Activated CD4-positive, alpha-beta T cell treated with anti-CD3 and anti-CD28 coated beads, Interleukin-2, amount 50 U/mL, for 48 hours (primary cell): ENCODE results near the gene CD68.

Experiments used
- DNase-seq, 2 experiments: peaks; one replicate each; pipeline ENCODE4 v3.0.0-alpha.2; 2020

The CD68 gene

GRCh38 chr17:7579001-7579833, at the start of gene CD68:
TSS of gene CD68 (plus strand) at chr17:7579638. CDS start at chr17:7579678, 40 bp downstream.
- peak; percentile 76 to 84 for DNase-seq

DNA sequence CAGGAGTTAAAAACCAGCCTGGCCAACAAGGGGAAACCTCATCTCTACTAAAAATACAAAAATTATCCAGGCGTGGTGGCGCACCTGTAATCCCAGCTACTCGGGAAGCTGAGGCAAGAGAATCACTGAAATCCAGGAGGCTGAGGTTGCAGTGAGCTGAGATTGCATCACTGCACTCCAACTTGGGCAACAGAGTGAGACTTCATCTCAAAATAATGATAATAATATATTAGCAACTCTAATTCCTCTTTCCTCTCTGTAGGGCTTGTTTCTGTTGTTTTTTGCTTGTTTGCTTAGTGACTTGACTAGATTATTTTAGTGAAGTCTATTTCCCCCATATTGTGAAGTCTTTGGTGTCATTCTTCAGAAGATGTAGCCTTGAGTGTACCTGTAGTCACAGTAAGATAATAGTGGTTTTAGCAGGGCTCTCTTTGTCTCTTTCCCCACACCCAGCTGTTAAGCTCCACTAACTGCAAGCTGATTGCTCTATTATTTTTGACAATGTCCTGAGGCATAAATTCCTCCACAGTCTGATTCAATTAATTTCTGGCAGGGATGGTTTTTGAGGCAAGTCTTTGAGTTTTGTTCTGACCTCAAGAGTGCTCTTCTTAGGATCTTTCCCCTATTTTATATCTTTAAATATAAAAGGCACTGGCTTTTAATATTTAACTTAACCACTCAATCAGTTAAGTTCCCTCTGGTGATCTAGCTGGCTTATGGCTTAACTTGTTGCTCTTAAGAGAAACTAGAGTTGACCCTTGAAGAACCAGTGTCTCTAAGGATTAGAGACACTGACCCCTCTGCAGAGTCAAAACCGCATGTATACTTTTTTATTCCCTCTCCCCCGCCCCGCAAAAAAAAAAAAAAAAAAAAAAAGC, 49.2 kb upstream of the CD68 start:
- no peak for DNase-seq

DNA sequence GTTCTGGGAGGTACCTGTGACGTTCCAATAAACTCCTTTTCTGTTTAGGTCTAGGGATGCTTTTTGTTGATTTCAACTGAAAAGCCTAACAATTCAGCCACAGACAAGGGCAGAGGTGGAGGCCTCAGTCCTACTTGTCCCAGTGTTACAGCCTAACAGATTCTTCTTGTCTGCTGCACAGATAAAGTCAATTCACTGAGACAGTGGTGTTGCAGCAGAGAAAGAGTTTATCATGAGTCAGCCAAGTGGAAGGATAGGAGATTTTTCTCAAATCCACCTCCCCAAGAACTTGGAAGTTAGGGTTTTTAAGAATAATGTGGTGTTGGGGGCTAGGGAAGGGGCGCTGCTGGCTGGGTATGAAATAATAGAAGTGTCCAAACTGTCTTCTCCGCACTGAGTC, 41.4 kb upstream of the CD68 start:
- no peak for DNase-seq

DNA sequence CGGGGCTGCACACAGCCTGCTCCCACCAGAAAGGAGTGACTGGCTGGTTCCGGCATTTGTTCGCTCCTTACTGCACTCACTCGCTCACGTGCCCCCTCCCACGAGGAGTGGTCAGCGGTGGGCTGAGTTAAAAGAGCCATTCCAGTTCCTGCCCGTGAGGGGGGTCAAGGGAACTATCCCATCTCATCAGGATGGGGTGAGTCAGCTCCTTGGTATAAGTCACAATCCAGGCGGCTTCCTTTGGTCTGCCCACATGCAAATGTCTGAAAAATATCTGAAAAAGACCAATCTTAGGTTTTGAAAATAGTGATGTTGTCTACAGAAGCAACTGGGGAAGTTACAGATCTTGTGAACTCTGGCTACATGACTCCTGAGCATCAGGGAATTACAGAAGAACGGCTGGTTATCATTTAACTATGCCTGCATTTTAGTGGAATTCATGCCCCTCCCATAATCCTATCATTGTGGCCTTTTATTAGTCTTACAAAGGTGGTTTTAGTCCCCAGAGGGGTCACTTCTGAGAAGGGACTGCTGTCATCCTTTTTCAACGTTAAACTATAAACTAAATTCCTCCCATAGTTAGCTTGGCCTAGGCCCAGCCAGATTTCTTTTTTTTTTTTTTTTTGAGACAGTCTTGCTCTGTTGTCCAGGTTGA, 40.4 kb upstream of the CD68 start:
- DNase-seq, result no peak

DNA sequence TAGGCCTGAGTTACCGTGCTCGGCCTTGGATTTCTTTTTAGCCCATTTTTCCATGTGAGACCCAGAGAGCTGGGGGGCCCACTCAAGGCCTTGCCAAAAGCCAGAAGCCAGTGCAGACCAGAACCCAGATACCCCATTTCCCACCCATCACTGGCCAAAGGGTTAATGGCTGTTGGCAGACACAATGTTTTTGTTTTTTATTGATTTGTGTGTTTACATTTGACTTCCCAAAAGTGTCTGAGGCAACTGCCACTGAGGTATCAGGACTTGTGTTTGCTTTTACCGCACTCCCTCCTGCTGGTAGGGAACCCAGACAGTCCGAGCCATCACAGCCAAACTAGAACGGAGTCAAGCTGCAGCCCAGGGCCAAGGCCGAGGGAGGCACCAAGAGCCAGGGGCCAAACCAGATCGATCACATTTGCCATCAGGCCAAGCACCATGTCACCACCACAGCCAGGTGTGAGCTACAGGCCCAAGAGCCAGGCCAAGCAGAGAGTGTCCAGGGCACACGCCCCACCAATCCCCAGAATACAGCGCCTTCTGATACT, 38.3 kb upstream of the CD68 start:
- DNase-seq, result no peak

GRCh38 chr17:7544911-7545310, 34.5 kb upstream of the CD68 start:
- no peak for DNase-seq

DNA sequence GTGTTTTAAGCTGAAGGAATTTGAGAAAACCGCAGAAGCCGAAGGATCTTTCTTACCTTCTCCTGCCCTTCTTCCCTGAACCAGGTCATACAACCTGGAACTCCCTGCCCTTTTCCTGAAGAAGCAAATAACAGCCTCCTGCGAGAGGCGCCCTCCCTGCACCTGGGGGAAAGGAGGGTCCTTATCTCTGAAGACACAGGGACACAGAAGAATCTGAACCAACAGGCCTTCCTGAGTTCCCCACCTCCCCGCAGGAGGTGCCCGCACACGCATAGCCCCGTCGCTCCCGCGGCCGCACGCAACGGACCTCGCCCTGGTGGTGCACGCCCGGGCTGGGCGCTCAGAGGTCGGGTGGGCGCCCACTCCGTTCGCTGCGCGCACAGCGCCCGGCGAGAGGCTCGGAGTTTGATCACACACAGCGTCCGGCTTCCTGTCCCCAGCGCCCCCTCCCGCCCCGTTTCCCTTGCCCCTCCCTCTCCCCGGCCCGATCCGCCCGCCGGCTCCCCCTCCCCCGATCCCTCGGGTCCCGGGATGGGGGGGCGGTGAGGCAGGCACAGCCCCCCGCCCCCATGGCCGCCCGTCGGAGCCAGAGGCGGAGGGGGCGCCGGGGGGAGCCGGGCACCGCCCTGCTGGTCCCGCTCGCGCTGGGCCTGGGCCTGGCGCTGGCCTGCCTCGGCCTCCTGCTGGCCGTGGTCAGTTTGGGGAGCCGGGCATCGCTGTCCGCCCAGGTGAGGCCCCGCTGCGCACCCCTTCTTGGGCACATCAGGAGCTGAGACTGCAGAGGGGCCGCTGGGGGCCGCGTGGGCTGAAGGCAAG, 30.6 kb upstream of the CD68 start, which contains the start of gene TNFSF12:
TNFSF12 (plus strand) TSS at position 474 of the 816 bp plus-strand sequence; CDS start at position 570, 96 bp downstream.
- peak; percentile 67 to 72 for DNase-seq

- DNase-seq, result peak; percentile 52 to 59
Observed at GRCh38 chr17:7549401-7550055, 29.9 kb upstream of the CD68 start.

DNA sequence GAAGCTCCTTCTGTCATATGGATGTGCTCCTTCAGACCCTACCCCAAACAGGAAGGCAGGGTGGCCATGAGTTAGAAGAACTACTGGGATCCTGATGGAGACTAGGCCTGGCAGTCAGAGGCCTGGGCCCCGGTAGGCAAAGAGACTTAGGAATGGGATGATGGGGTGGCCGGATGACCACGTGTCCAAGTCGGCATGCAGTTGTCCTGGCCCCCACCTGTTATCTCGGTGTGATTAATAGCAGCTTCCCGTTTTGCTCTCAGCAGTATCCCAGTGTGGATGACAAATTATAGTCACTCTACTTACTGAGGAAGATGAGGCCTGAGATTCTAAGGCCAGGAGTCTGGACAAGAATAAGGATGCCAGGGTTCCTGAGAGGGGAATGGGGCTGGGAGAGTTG, 29.1 kb upstream of the CD68 start:
- no peak for DNase-seq

GRCh38 chr17:7551396-7551795, 28.0 kb upstream of the CD68 start:
- no peak for DNase-seq

GRCh38 chr17:7552621-7553051, 26.8 kb upstream of the CD68 start:
- peak in 1 of 2 experiments; percentile 55 for DNase-seq

GRCh38 chr17:7553356-7553755, 26.1 kb upstream of the CD68 start:
- DNase-seq, result no peak

- no peak for DNase-seq
Observed at GRCh38 chr17:7555320-7555948, 24.0 kb upstream of the CD68 start.

- DNase-seq, result no peak
Observed at GRCh38 chr17:7556627-7557026, 22.8 kb upstream of the CD68 start.

DNA sequence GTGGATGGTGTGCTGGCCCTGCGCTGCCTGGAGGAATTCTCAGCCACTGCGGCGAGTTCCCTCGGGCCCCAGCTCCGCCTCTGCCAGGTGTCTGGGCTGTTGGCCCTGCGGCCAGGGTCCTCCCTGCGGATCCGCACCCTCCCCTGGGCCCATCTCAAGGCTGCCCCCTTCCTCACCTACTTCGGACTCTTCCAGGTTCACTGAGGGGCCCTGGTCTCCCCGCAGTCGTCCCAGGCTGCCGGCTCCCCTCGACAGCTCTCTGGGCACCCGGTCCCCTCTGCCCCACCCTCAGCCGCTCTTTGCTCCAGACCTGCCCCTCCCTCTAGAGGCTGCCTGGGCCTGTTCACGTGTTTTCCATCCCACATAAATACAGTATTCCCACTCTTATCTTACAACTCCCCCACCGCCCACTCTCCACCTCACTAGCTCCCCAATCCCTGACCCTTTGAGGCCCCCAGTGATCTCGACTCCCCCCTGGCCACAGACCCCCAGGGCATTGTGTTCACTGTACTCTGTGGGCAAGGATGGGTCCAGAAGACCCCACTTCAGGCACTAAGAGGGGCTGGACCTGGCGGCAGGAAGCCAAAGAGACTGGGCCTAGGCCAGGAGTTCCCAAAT, 22.2 kb upstream of the CD68 start:
- DNase-seq, result no peak

- no peak for DNase-seq
Observed at GRCh38 chr17:7557775-7558543, 21.5 kb upstream of the CD68 start.

DNA sequence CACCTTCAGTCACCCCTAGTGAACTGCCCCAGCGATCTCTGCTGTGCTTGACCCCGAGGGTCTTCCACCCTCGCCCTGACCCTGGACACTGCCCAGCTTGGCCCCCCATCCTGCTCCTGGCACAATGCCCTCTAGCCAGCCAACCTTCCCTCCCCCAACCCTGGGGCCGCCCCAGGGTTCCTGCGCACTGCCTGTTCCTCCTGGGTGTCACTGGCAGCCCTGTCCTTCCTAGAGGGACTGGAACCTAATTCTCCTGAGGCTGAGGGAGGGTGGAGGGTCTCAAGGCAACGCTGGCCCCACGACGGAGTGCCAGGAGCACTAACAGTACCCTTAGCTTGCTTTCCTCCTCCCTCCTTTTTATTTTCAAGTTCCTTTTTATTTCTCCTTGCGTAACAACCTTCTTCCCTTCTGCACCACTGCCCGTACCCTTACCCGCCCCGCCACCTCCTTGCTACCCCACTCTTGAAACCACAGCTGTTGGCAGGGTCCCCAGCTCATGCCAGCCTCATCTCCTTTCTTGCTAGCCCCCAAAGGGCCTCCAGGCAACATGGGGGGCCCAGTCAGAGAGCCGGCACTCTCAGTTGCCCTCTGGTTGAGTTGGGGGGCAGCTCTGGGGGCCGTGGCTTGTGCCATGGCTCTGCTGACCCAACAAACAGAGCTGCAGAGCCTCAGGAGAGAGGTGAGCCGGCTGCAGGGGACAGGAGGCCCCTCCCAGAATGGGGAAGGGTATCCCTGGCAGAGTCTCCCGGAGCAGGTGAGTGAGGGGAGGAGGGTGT, 20.7 kb upstream of the CD68 start, which contains the start of gene TNFSF13:
TNFSF13 (plus strand) TSS at position 207 of the 776 bp plus-strand sequence; CDS start at position 497, 290 bp downstream.
- no peak for DNase-seq

GRCh38 chr17:7559320-7560171, 19.9 kb upstream of the CD68 start:
- DNase-seq, result no peak
